GM21390 (cell line): ENCODE data around the gene HPN.

Experiments
- ATAC-seq: cut with Tn5 transposase; IDR thresholded peaks from one replicate; pipeline ENCODE4 v1.9.1; 2021; ENCODE audit not compliant: unreplicated experiment

The HPN gene

GRCh38 chr19:35080613-35081170 is 39.2 kb downstream of the HPN start:
- no peak for ATAC-seq

GRCh38 chr19:35081201-35081600 is 39.7 kb downstream of the HPN start:
- no peak for ATAC-seq

- ATAC-seq: no peak
These were observed 42.4 kb downstream of the HPN start for GRCh38 chr19:35083691-35084508.

- ATAC-seq: no peak
These were observed 42.9 kb downstream of the HPN start for GRCh38 chr19:35084509-35084762.

- no peak for ATAC-seq
These were observed 44.4 kb downstream of the HPN start for GRCh38 chr19:35085947-35086346.

- ATAC-seq: no peak
These were observed 44.9 kb downstream of the HPN start for GRCh38 chr19:35086455-35086854.

GRCh38 chr19:35087393-35087792 is 45.9 kb downstream of the HPN start:
- ATAC-seq: no peak

GRCh38 chr19:35088131-35088913 is 46.8 kb downstream of the HPN start:
- no peak for ATAC-seq

GRCh38 chr19:35089554-35089953 is 48.0 kb downstream of the HPN start:
- no peak for ATAC-seq

- ATAC-seq: no peak
These were observed 48.6 kb downstream of the HPN start for GRCh38 chr19:35090160-35090505.

- ATAC-seq: no peak
These were observed 49.1 kb downstream of the HPN start for GRCh38 chr19:35090506-35091214.

- ATAC-seq: no peak
These were observed 51.9 kb downstream of the HPN start for GRCh38 chr19:35093430-35093829.

- no peak for ATAC-seq
These were observed 52.6 kb downstream of the HPN start for GRCh38 chr19:35093941-35094647.

- ATAC-seq: no peak
These were observed 53.1 kb downstream of the HPN start for GRCh38 chr19:35094656-35095055.

GRCh38 chr19:35095667-35096368 is 54.3 kb downstream of the HPN start:
- ATAC-seq: no peak

- ATAC-seq: no peak
These were observed 57.0 kb downstream of the HPN start for GRCh38 chr19:35098413-35099049.

- no peak for ATAC-seq
These were observed 57.8 kb downstream of the HPN start for GRCh38 chr19:35099155-35099896.

- no peak for ATAC-seq
These were observed 58.4 kb downstream of the HPN start for GRCh38 chr19:35099897-35100275.
